OCI-LY1 (cell line): ENCODE measurements around the gene PCDHGA1.
"Not testable (repeated sequence)": the region's sequence is repeated elsewhere in the genome, so short reads cannot be mapped to it uniquely, and the experiment has no call there.

Experiments
- H2AFZ ChIP-seq: fragments of 200-600 bp; sonication (generic), shearing (Covaris generic); 2 replicates; pipeline ENCODE4 v1.6.0; 2014; ENCODE audit warnings: antibody characterized with exemption, mild to moderate bottlenecking, low read length
- H3F3A ChIP-seq: fragments of 200-600 bp; sonication (generic), shearing (Covaris generic); 2 replicates; pipeline ENCODE4 v1.6.0; 2014; ENCODE audit warnings: mild to moderate bottlenecking, antibody characterized with exemption, low read length, moderate library complexity; ENCODE audit not compliant: insufficient read depth
- H3K27ac ChIP-seq: fragments of 200-600 bp; sonication (generic); 2 replicates; pipeline ENCODE4 v1.5.1; 2014; ENCODE audit warnings: low read length, mixed run types, mild to moderate bottlenecking, low read depth; ENCODE audit not compliant: poor library complexity, severe bottlenecking
- H3K27me3 ChIP-seq: fragments of 200-600 bp; sonication (generic); 2 replicates; pipeline ENCODE4 v1.6.0; 2014; ENCODE audit warnings: antibody characterized with exemption, mild to moderate bottlenecking, low read length, moderate library complexity; ENCODE audit not compliant: insufficient read depth
- H3K36me3 ChIP-seq: fragments of 200-600 bp; sonication (generic); 2 replicates; pipeline ENCODE4 v1.6.1; 2014; ENCODE audit warnings: mild to moderate bottlenecking, antibody characterized with exemption, low read length, moderate library complexity, mixed read lengths; ENCODE audit not compliant: insufficient read depth
- H3K4me1 ChIP-seq: fragments of 200-600 bp; sonication (generic); 2 replicates; pipeline ENCODE4 v1.5.1; 2014; ENCODE audit warnings: mild to moderate bottlenecking, low read length, moderate library complexity; ENCODE audit not compliant: insufficient read depth, severe bottlenecking
- H3K4me2 ChIP-seq: fragments of 200-600 bp; sonication (generic), shearing (Covaris generic); 2 replicates; pipeline ENCODE4 v1.6.1; 2014; ENCODE audit warnings: low read length
- H3K4me3 ChIP-seq: fragments of 200-600 bp; sonication (generic); 2 replicates; pipeline ENCODE4 v1.5.1; 2014; ENCODE audit warnings: low read length, low read depth, mild to moderate bottlenecking, mixed read lengths; ENCODE audit not compliant: poor library complexity, severe bottlenecking
- H3K79me2 ChIP-seq: fragments of 200-600 bp; shearing (Covaris generic); 2 replicates; pipeline ENCODE4 v1.6.1; 2016; ENCODE audit warnings: mixed run types, low read length, mixed read lengths; ENCODE audit not compliant: insufficient read depth
- H3K9ac ChIP-seq: fragments of 200-600 bp; sonication (generic), shearing (Covaris generic); 2 replicates; pipeline ENCODE4 v1.6.1; 2014; ENCODE audit warnings: mild to moderate bottlenecking, low read length, mixed read lengths
- H3K9me2 ChIP-seq: fragments of 200-600 bp; sonication (generic), shearing (Covaris generic); 2 replicates; pipeline ENCODE4 v1.6.1; 2014; ENCODE audit warnings: low read depth, mild to moderate bottlenecking, low read length, mixed read lengths
- H3K9me3 ChIP-seq: fragments of 200-600 bp; shearing (Covaris generic); 2 replicates; pipeline ENCODE4 v1.6.1; 2014; ENCODE audit warnings: low read length, mixed read lengths
- H4K20me1 ChIP-seq: fragments of 200-600 bp; sonication (generic), shearing (Covaris generic); 2 replicates; pipeline ENCODE4 v1.6.0; 2016; ENCODE audit warnings: mild to moderate bottlenecking, low read length; ENCODE audit not compliant: insufficient read depth
- CTCF ChIP-seq: fragments of 200-600 bp; sonication (generic), shearing (Covaris generic); IDR thresholded peaks from 2 replicates; pipeline ENCODE4 v1.5.1; 2017; ENCODE audit warnings: mild to moderate bottlenecking, antibody characterized with exemption, low read length, moderate library complexity, mixed read lengths
- EZH2 ChIP-seq: fragments of 200-600 bp; sonication (generic), shearing (Covaris generic); IDR thresholded peaks from 2 replicates; pipeline ENCODE4 v1.8.0; 2017; ENCODE audit warnings: borderline replicate concordance, mixed run types, mild to moderate bottlenecking, antibody characterized with exemption, low read length, moderate library complexity, mixed read lengths

PCDHGA1 gene

GRCh38 chr5:141399555-141400258, 69.4 kb downstream of the PCDHGA1 start:
- H3K9me2 ChIP-seq, result no peaks in the 10 kb centered on the region
- TF ChIP-seq CTCF, result no peak
- TF ChIP-seq EZH2, result no peak
- peaks cover 5% of the 10 kb centered on the region; the same call in 1 of the 2 replicates for H3K9me3 ChIP-seq
- no peak overlapping the region for H2AFZ ChIP-seq
- H3K79me2 ChIP-seq, result no peaks in the 10 kb centered on the region
- H3F3A ChIP-seq, result no peaks in the 10 kb centered on the region
- H3K9ac ChIP-seq, result no peak overlapping the region
- H3K4me2 ChIP-seq, result no peak overlapping the region
- no peaks in the 10 kb centered on the region for H3K36me3 ChIP-seq
- no peaks in the 10 kb centered on the region for H3K4me1 ChIP-seq
- no peak overlapping the region for H3K4me3 ChIP-seq
- H3K27ac ChIP-seq, result no peak overlapping the region
- no peaks in the 10 kb centered on the region for H4K20me1 ChIP-seq
- no peaks in the 10 kb centered on the region for H3K27me3 ChIP-seq

- no peak within 1 kb of the TSS for H3K4me3 ChIP-seq
- no peaks in the 10 kb centered on the region for H4K20me1 ChIP-seq
Measured at GRCh38 chr5:141402553-141403243, 72.4 kb downstream of the PCDHGA1 start, which contains the start of gene PCDHGA9. Gene PCDHGA9 (plus strand): TSS chr5:141402778. CDS start chr5:141402953, 175 bp downstream.

DNA sequence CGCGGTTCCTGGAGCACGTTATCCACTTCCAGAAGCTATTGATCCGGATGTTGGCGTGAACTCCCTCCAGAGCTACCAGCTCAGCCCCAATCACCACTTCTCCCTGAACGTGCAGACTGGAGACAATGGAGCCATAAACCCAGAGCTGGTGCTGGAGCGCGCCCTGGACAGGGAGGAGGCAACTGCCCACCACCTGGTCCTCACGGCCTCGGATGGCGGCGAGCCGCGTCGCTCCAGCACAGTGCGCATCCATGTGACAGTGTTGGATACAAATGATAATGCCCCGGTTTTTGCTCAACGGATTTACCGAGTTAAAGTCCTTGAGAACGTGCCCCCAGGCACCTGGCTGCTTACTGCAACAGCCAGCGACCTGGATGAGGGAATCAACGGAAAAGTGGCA, 73.1 kb downstream of the PCDHGA1 start:
- TF ChIP-seq EZH2 (no peak), CTCF (no peak)
- no peaks in the 10 kb centered on the region for H4K20me1 ChIP-seq
- H3F3A ChIP-seq, result no peaks in the 10 kb centered on the region
- no peaks in the 10 kb centered on the region for H3K27me3 ChIP-seq
- no peaks in the 10 kb centered on the region for H3K4me1 ChIP-seq
- H3K27ac ChIP-seq, result no peak overlapping the region
- no peaks in the 10 kb centered on the region for H3K9me2 ChIP-seq
- no peak overlapping the region for H2AFZ ChIP-seq
- peaks cover 5% of the 10 kb centered on the region; the same call in 1 of the 2 replicates for H3K9me3 ChIP-seq
- H3K9ac ChIP-seq, result no peak overlapping the region
- no peaks in the 10 kb centered on the region for H3K79me2 ChIP-seq
- no peak overlapping the region for H3K4me3 ChIP-seq
- H3K36me3 ChIP-seq, result no peaks in the 10 kb centered on the region
- H3K4me2 ChIP-seq, result no peak overlapping the region

More at GRCh38 chr5:141402553-141403243, 72.4 kb downstream of the PCDHGA1 start, which contains the start of gene PCDHGA9:
- no peaks in the 10 kb centered on the region for H3K36me3 ChIP-seq
- no peaks in the 10 kb centered on the region for H3K4me1 ChIP-seq
- no peak within 1 kb of the TSS for H3K9ac ChIP-seq
- H3K79me2 ChIP-seq, result no peaks in the 10 kb centered on the region
- TF ChIP-seq EZH2 (no peak), CTCF (no peak)
- H3F3A ChIP-seq, result no peaks in the 10 kb centered on the region
- H3K9me3 ChIP-seq, result peaks cover 5% of the 10 kb centered on the region; the same call in 1 of the 2 replicates
- no peak within 1 kb of the TSS for H2AFZ ChIP-seq
- H3K27me3 ChIP-seq, result no peaks in the 10 kb centered on the region
- H3K27ac ChIP-seq, result no peak within 1 kb of the TSS
- H3K9me2 ChIP-seq, result no peaks in the 10 kb centered on the region
- no peak within 1 kb of the TSS for H3K4me2 ChIP-seq

DNA sequence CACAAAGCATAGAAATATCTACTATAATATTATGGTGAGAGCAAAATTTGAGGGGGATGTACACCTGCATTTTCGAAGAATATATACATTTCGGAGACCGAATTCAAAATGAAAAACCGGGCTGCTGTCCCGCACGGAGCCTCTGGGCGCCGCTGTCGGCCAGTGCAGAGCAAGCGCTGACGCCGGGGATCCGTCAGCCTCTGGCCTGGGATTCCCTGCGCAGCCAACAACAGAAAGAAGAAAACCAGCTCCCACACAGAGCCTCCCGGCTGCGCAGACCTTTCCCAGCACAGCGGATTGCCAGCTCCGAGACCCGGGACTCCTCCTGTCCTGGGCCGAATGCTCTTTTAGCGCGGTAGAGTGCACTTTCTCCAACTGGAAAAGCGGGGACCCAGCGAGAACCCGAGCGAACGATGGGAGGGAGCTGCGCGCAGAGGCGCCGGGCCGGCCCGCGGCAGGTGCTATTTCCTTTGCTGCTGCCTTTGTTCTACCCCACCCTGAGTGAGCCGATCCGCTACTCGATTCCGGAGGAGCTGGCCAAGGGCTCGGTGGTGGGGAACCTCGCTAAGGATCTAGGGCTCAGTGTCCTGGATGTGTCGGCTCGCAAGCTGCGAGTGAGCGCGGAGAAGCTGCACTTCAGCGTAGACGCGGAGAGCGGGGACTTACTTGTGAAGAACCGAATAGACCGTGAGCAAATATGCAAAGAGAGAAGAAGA, 77.6 kb downstream of the PCDHGA1 start, which contains the start of gene PCDHGB6:
Gene PCDHGB6 (plus strand): TSS at position 232 of the 716 bp plus-strand sequence. CDS start 182 bp downstream, at position 414.
- H3K27ac ChIP-seq, H3K9ac ChIP-seq, H3K4me2 ChIP-seq: not testable (repeated sequence)

More for the DNA sequence above, 77.6 kb downstream of the PCDHGA1 start, which contains the start of gene PCDHGB6:
- H3K4me3 ChIP-seq, H3K4me1 ChIP-seq, H3K9me3 ChIP-seq, H3K27me3 ChIP-seq, H3K36me3 ChIP-seq, H3F3A ChIP-seq, H2AFZ ChIP-seq, H3K9me2 ChIP-seq, H4K20me1 ChIP-seq, H3K79me2 ChIP-seq: not testable (repeated sequence)
